ENCODE measurements around the gene KIF14. TPM values are rescaled to one million over a fixed set of nuclear protein-coding genes. Genes with fewer than 3 reads are reported as not detected.

Gene KIF14
- total and polyA plus RNA-seq, 2 of the 13 experiments (the other 11 are each of a cell fraction or from before 2014, with no cell fraction given), result 3.3 to 11.2 TPM

DNA sequence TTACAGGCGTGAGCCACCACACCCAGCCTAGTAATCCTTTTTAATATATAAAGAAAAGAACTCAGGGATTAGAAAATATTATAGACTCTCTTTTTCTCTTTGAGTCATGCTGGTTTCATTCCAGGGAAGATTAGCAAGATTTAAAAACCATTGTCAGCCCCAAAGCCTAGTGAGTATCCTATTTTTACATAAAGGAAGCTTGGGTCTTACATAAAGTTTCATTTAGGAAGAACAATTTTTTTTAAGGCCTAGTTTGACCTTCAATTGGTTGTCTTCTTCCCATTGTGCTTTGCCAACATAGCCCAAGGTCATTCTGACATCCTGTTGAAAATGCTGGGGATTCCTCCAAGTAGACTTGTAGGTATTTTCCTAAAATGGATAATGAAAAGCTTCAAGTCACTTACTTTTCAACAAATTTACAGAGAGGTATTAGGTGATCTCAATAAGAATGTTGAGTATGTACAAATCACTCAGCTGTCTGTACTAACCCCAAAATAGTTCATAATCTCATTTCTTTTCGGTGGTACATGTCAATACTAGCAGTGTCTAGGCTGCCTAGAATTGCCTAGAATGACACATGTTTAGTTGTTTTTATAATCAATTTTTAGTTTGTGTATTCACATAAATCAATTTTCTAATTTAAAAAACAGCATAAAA lies 4.3 kb upstream of the KIF14 start (continued):
- TF ChIP-seq HMGXB4 (CRISPR knock-in tag; IDR thresholded peaks at IDR 0.05; ENCODE audit: borderline replicate concordance in 1 of 2, low read depth in 1 of 2), result no peak
- TF ChIP-seq NFIB (CRISPR knock-in tag; IDR thresholded peaks at IDR 0.05; ENCODE audit: borderline replicate concordance), result no peak
- TF ChIP-seq, protein P1, sequence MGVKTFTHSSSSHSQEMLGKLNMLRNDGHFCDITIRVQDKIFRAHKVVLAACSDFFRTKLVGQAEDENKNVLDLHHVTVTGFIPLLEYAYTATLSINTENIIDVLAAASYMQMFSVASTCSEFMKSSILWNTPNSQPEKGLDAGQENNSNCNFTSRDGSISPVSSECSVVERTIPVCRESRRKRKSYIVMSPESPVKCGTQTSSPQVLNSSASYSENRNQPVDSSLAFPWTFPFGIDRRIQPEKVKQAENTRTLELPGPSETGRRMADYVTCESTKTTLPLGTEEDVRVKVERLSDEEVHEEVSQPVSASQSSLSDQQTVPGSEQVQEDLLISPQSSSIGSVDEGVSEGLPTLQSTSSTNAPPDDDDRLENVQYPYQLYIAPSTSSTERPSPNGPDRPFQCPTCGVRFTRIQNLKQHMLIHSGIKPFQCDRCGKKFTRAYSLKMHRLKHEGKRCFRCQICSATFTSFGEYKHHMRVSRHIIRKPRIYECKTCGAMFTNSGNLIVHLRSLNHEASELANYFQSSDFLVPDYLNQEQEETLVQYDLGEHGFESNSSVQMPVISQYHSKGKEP (CRISPR knock-in tag; IDR thresholded peaks at IDR 0.05), result no peak

GRCh38 chr1:200619894-200620272 lies 668 bp downstream of the KIF14 start:
- H3K79me2 ChIP-seq (ENCODE audit: insufficient read depth, low read length), result peaks cover 5% of the 10 kb centered on the region
- FAIRE-seq (no peak), DNase-seq (ENCODE audit: low spot score) (no peak), ATAC-seq (no peak)
- in situ Hi-C loops (cut with HindIII; ENCODE audit: extremely low pct_ligation_motif_present, low pct_unique_long_range_greater_than_20kb), result loop anchor here (5.0 kb wide), 2 partner anchors 187 to 422 kb away; no protein-coding TSS in a partner anchor
- peak overlapping the region; percentile 64 for H3K27ac ChIP-seq (ENCODE audit: extremely low read length, insufficient read depth, low read length)
- H3K4me3 ChIP-seq (replicated peaks in 1 of 3; ENCODE audit: insufficient read depth in 1 of 3, low read depth in 2 of 3, low read length in 3 of 3), result peak overlapping the region; percentile 79 to 95 (median 89)
- peak overlapping the region; percentile 76 for H3K4me2 ChIP-seq (ENCODE audit: low read depth, low read length)
- no peaks in the 10 kb centered on the region for H3K9me3 ChIP-seq (ENCODE audit: low read length)
- 6% methylated on average over 6 of the region's 6 CpGs for WGBS (ENCODE audit: low lambda C conversion rate)
- peak overlapping the region; percentile 87 for H3K9ac ChIP-seq (ENCODE audit: insufficient read depth, low read depth, low read length)
- BruUV-seq (replicated peaks), result no TSS peak
- H3K27me3 ChIP-seq (ENCODE audit: control insufficient read depth in 1 of 2, insufficient read depth in 2 of 2, low read length in 2 of 2), result no peaks in the 10 kb centered on the region; a peak in 1 of 5 replicates
- H4K20me1 ChIP-seq (ENCODE audit: insufficient read depth, low read length), result no peaks in the 10 kb centered on the region
- peaks cover 0 to 12% of the 10 kb centered on the region in 2 experiments; a peak in 2 of 5 replicates for H3K36me3 ChIP-seq (replicated peaks in 1 of 2; ENCODE audit: control insufficient read depth in 1 of 2, insufficient read depth in 2 of 2, low read length in 2 of 2)
- POLR2A ChIA-PET, result interaction anchor here (3.0 kb wide), 1 partner anchor 50 kb away, joined by 30 read pairs; the partner anchor contains the start of gene DDX59
- H3K4me1 ChIP-seq (ENCODE audit: insufficient read depth, low read length), result peaks cover 20% of the 10 kb centered on the region
- intact Hi-C loops (cut with micrococcal nuclease; ENCODE audit: unreplicated experiment), result loop anchor here (2.0 to 5.0 kb wide), 3 partner anchors 49 to 422 kb away; partner anchors contain the start of gene DDX59
- TF ChIP-seq, protein P2, sequence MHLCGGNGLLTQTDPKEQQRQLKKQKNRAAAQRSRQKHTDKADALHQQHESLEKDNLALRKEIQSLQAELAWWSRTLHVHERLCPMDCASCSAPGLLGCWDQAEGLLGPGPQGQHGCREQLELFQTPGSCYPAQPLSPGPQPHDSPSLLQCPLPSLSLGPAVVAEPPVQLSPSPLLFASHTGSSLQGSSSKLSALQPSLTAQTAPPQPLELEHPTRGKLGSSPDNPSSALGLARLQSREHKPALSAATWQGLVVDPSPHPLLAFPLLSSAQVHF (CRISPR knock-in tag; IDR thresholded peaks at IDR 0.05), result 0 out of 2 replicates have a peak, but pooled peaks have one; percentile 0
- no peak for TF ChIP-seq PTBP1 (IDR thresholded peaks at IDR 0.05; ENCODE audit: low read depth, low read length, poor library complexity, severe bottlenecking)
- no peak overlapping the region for H2AFZ ChIP-seq (ENCODE audit: low read length)
- CTCF ChIA-PET (ENCODE audit: low intra/inter-chr PET ratio, low total read pairs), result no interaction called here
